ENCODE measurements around the gene FAM107A. TPM values are rescaled to one million over a fixed set of nuclear protein-coding genes. Genes with fewer than 3 reads are reported as not detected.

The FAM107A gene, protein sequence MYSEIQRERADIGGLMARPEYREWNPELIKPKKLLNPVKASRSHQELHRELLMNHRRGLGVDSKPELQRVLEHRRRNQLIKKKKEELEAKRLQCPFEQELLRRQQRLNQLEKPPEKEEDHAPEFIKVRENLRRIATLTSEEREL
- under 0.01 and 0.30 TPM in 2 replicates for total RNA-seq (ENCODE audit: low replicate concordance)

GRCh38 chr3:58577269-58577821, at the start of gene FAM107A:
Gene FAM107A, minus strand, starts transcription at chr3:58577391. Its CDS starts 7,531 bp downstream, at chr3:58569860.

GRCh38 chr3:58536501-58537411, 40.4 kb downstream of the FAM107A start, which contains the start of gene ACOX2:
Gene ACOX2, minus strand, starts transcription at chr3:58537190. Its CDS starts 2,084 bp downstream, at chr3:58535106.

Other genes with a start within 250 kb of the FAM107A start
- 18.9 and 35.5 TPM in 2 replicates for gene PXK, start 244.5 kb downstream of the FAM107A start, total RNA-seq (ENCODE audit: low replicate concordance)
- gene PDHB, start 143.6 kb downstream of the FAM107A start, total RNA-seq (ENCODE audit: low replicate concordance), result 54.1 and 87.4 TPM in 2 replicates
- 5.7 and 6.1 TPM in 2 replicates for gene KCTD6, start 85.3 kb downstream of the FAM107A start, total RNA-seq (ENCODE audit: low replicate concordance)
- gene ACOX2, start 40.2 kb downstream of the FAM107A start, total RNA-seq (ENCODE audit: low replicate concordance), result 17.2 and 23.4 TPM in 2 replicates
- not detected in 2 replicates for gene FAM3D, start 89.4 kb upstream of the FAM107A start, total RNA-seq (ENCODE audit: low replicate concordance)

All from smooth muscle cell of the coronary artery (primary cell).